Ishikawa (cell line): Measurements from ENCODE around the gene FRAS1.

ENCODE experiments used
- CEBPB ChIP-seq: IDR thresholded peaks from 2 replicates; pipeline ENCODE4 v1.6.1; 2012
- CREB1 ChIP-seq: IDR thresholded peaks from 2 replicates; pipeline ENCODE4 v1.6.1; 2012; ENCODE audit warnings: low read depth
- EGR1 ChIP-seq: IDR thresholded peaks from 2 replicates; pipeline ENCODE4 v1.6.1; 2012
- EP300 ChIP-seq: IDR thresholded peaks from 2 replicates; pipeline ENCODE4 v1.6.1; 2012; ENCODE audit warnings: borderline replicate concordance
- FOXM1 ChIP-seq: IDR thresholded peaks from 2 replicates; pipeline ENCODE4 v1.6.1; 2012; ENCODE audit warnings: low read depth, borderline replicate concordance
- MAX ChIP-seq: IDR thresholded peaks from 2 replicates; pipeline ENCODE4 v1.6.1; 2012
- NFIC ChIP-seq: IDR thresholded peaks from 2 replicates; pipeline ENCODE4 v1.6.1; 2012
- RAD21 ChIP-seq: IDR thresholded peaks from 2 replicates; pipeline ENCODE4 v1.6.1; 2012; ENCODE audit warnings: low read depth
- REST ChIP-seq: IDR thresholded peaks from 2 replicates; pipeline ENCODE4 v1.6.1; 2012; ENCODE audit warnings: low read depth, mild to moderate bottlenecking
- TAF1 ChIP-seq: IDR thresholded peaks from 2 replicates; pipeline ENCODE4 v1.6.1; 2012; ENCODE audit warnings: low read depth, mild to moderate bottlenecking
- TCF12 ChIP-seq: IDR thresholded peaks from 2 replicates; pipeline ENCODE4 v1.6.1; 2012; ENCODE audit warnings: low read depth
- TEAD4 ChIP-seq: IDR thresholded peaks from 2 replicates; pipeline ENCODE4 v1.6.1; 2012
- USF1 ChIP-seq: IDR thresholded peaks from 2 replicates; pipeline ENCODE4 v1.6.1; 2012
- YY1 ChIP-seq: IDR thresholded peaks from 2 replicates; pipeline ENCODE4 v1.6.1; 2012; ENCODE audit warnings: low read depth
- ZBTB7A ChIP-seq: IDR thresholded peaks from 2 replicates; pipeline ENCODE4 v1.6.1; 2012; ENCODE audit warnings: low read depth

Gene FRAS1

GRCh38 chr4:78213218-78213617 is 156.1 kb downstream of the FRAS1 start:
- no peak for TF ChIP-seq USF1
- peak; percentile 70 for TF ChIP-seq NFIC

GRCh38 chr4:78214078-78214477 is 157.0 kb downstream of the FRAS1 start:
- TF ChIP-seq USF1: no peak
- TF ChIP-seq YY1: no peak
- TF ChIP-seq REST: no peak
- TF ChIP-seq TAF1: no peak
- no peak for TF ChIP-seq EP300
- no peak for TF ChIP-seq EGR1
- no peak for TF ChIP-seq MAX
- TF ChIP-seq CREB1: no peak
- no peak for TF ChIP-seq RAD21
- TF ChIP-seq TEAD4: no peak
- no peak for TF ChIP-seq CEBPB
- TF ChIP-seq NFIC: no peak
- TF ChIP-seq ZBTB7A: no peak
- TF ChIP-seq FOXM1: no peak
- no peak for TF ChIP-seq TCF12

- TF ChIP-seq RAD21 (no peak), ZBTB7A (no peak), TCF12 (no peak), USF1 (no peak), NFIC (no peak), CEBPB (no peak), REST (no peak), TEAD4 (no peak), CREB1 (no peak), YY1 (no peak), FOXM1 (no peak), EP300 (no peak), MAX (no peak), EGR1 (no peak)
Observed at GRCh38 chr4:78217557-78217956, 160.4 kb downstream of the FRAS1 start.

- TF ChIP-seq ZBTB7A (no peak), REST (no peak), FOXM1 (no peak), NFIC (no peak), CREB1 (no peak), TCF12 (no peak), RAD21 (no peak), TEAD4 (no peak), USF1 (no peak), EP300 (no peak), YY1 (no peak)
Observed at GRCh38 chr4:78218260-78218659, 161.1 kb downstream of the FRAS1 start.
